Activated naive CD4-positive, alpha-beta T cell treated with anti-CD3 and anti-CD28 coated beads, Interleukin-2, amount 50 U/mL, for 16 hours (primary cell): ENCODE measurements around the gene PSMD11.

Experiments
- DNase-seq: peaks from one replicate; pipeline ENCODE4 v3.0.0-alpha.2; 2020

The PSMD11 gene

DNA sequence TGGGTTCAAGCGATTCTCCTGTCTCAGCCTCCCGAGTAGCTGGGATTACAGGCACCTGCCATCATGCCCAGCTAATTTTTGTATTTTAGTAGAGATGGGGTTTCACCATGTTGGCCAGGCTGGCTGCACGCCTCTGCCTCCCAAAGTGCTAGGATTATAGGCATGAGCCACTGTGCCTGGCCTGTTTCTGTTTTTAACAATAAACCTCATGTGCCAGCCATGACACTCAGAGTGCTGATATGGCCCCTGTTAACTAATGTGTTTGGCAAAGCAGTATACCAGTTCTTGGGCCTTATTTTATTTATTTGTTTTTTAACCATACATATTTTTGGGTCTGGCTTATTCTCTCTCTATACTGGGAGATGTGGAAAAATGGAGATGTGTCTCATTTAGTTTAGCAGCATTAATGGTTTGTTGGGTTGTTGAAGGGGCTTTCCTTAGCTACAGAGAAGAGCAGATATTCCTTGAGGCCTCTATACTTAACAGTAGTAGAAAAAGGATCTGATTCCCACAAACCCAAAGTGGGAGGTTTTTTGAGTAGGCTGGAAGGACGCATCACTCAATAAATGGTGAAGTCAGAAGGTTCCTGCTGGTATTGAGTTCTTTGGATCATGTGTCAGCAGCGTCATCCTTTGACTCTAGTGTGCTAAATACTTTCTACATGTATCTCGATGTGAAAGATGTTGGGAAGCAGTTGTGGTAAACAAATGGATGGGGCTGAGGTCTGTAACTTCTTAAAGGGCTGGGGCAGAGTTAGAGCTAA is 26.3 kb downstream of the PSMD11 start:
- no peak for DNase-seq

DNA sequence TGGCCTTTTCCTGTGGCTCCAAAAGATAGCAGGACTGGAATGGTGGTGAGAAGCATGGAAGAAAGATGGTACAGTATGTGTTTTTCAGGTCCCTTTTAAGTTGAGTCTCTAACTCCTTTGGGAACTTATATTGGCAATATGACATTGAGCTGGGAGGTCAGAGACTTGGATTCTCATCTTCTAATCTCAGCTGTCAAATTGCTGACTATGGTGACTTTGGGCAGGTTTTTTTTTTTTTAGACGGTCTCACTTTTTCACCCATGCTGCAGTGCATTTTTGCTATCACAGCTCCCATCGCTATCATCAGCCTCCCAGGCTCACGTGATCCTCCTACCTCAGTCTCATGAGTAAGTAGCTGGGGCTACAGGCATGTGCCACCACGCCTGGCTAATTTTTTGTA is 27.3 kb downstream of the PSMD11 start:
- no peak for DNase-seq

DNA sequence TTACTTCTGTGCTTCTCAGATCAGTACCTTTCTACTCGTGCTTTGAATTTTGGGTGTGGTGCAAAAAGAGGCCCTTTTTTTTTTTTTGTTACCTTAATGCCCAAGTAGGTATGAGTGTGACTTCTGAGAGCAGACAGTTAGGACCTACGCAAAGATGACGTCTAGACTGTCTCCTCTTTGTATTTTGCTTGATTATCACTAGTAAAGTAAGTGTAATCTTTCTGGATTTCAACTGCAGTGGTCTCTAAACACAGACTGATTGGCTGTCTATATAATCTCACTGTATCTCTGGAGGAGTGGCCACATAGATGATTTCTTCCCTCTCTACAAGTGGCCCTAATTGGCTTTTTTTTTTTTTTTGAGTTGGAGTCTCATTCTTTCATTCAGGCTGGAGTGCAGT is 30.9 kb downstream of the PSMD11 start:
- no peak for DNase-seq

DNA sequence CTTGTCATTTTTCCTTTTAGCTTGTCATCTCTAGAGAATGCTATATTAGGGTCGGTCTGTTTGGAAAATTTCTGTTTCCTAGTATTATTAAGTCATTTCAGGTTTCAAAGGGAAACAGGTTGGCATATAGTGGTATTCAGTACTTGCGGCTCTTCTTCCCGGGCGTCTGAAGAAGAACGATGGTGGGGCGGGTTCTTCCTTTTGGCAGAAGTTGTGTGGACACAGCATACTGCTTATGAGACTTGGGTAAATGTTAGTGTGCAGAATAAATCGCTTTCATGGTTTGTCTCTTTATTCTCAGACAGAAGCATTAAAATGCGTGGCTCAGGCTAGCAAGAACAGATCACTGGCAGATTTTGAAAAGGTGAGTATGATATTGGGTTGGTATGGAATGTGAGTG is 32.9 kb downstream of the PSMD11 start:
- DNase-seq, result no peak

DNA sequence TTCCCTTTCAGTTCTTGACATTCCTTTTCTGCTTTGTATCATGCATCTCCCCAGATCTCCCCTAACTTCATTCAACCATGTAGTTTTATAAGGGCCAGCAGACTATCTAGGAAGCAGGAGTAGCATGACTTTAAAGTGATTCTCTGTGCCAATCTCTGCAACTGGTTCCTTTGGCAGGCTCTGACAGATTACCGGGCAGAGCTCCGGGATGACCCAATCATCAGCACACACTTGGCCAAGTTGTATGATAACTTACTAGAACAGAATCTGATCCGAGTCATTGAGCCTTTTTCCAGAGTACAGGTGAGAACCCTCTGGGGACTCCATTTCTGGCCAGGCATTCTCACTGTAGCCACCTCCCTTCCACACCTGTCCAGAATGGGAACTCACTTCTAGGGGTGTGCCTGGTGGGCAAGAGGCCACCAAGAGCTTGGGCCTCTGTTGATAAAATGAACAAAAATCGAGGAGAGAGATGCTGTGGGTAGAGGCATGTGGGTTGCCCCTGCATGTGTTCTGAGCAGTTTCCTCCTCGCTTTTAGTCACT is 34.8 kb downstream of the PSMD11 start:
- no peak for DNase-seq

DNA sequence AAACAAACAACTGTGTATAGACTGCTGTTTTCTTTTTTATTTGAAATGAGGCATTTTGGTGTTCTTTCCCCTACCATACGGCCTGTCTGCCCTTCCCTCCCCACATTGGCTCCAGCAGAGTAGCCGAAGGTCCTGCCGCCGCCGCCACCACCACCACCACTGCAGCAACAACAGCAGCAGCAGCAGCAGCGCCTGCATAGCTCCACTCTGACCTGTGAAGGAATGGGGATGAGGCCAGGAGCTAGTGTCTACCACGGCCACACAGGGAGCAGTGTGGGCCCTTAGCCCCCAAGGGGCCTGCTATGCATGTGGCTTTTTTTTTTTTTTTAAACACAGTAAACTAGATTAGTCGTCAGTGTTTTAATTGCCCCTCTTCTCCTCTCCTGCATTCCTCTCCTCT is 36.9 kb downstream of the PSMD11 start:
- no peak for DNase-seq

DNA sequence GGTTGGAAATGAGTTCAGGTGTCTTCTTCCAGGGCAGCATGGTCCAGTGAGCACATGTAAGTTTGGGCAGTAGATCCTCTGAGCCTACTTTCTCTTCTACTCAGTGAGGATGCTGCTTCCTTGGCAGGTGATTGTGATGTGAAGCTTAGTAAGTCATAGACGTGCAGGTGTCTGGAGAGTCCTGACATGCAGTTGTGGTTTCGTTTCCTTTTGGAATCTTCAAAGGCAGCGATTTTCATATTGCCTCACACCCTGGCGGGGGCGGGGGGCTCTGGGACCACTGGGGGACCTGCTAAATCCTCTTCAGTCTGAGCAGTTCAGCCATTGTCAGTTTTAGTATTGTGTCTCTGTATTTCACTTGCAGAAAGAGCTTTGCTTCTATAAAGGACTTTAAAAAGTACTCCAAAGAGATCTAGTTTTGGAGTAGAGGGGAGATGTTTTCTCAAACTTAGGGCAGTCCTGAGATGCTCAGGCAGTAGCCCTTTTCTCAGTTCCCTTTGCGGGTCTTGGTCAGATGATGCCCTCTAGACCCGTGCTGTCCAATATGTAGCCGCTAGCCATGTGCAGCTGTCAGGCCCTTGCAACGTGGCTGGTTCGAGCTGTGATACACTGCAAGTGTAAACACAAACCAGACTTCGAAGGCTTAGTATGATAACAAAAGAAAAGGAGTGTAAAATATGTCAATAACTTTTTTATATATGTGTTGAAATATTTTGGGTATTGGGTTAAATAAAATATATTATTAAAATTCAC is 38.4 kb downstream of the PSMD11 start:
- no peak for DNase-seq

DNA sequence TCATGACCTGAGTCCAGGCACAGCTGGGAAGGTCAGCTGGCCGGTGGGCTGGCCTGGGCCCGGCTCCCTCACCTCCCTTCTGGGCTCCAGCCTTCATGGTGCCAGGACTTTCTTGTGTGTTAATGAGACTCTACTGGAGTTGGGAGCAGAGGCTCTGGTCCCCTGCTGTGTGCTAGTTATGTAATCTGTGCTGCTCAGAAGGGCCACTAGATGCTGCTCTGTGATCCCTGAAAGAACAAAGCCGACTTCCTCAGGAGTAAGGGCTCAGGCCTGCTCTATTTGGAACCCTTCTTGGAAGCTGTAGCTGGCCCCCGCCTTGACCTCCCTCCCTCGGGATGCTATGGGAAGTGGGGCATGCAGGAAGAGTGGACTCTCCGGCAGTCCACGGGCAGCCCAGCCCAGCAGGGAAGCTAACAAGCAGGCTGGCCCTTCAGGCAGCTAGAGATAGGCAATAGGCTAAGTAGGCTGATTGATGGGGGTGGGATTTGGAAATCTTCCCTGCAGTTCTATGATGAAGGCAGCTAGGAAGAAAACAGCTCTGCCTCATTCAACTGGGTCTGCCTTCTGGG is 39.2 kb downstream of the PSMD11 start:
- peak; percentile 32 for DNase-seq

DNA sequence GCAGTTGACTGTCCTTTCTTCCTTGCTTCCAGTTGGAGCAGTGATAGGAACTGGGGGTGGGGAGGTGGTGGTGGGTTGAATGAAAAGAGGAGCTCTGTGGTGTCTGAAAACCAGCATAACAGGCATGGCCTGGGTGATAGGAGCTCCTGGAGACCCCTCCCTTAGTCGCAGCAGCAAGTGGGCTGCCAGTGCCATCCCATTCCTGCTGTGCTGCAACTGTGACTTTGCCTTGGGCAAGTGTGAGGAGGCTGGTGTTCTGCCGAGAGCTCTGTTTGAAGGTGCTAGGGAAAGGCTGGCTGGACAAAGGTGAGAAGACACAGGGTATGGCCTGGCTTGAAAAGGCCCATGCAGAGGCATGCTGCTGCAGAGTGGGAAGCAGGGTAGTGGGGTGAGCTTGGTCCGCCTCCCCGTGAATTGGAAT is 39.7 kb downstream of the PSMD11 start:
- DNase-seq, result no peak

DNA sequence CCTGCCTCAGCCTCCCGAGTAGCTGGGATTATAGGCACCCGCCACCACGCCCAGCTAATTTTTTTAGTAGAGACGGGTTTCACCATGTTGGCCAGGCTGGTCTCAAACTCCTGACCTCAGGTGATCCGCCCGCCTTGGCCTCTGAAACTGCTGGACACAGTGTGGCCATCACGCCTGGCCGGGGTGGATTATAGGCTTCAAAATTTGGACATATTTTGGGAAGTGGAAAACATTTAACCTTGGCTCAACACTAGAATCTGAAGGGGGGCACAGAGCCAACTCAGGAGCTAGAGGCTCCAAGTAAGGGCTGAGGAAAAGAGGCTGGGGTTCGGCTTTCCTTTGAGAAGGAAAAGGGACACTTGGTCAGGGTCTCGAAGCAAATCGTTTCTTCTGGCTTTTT is 40.3 kb downstream of the PSMD11 start:
- no peak for DNase-seq

DNA sequence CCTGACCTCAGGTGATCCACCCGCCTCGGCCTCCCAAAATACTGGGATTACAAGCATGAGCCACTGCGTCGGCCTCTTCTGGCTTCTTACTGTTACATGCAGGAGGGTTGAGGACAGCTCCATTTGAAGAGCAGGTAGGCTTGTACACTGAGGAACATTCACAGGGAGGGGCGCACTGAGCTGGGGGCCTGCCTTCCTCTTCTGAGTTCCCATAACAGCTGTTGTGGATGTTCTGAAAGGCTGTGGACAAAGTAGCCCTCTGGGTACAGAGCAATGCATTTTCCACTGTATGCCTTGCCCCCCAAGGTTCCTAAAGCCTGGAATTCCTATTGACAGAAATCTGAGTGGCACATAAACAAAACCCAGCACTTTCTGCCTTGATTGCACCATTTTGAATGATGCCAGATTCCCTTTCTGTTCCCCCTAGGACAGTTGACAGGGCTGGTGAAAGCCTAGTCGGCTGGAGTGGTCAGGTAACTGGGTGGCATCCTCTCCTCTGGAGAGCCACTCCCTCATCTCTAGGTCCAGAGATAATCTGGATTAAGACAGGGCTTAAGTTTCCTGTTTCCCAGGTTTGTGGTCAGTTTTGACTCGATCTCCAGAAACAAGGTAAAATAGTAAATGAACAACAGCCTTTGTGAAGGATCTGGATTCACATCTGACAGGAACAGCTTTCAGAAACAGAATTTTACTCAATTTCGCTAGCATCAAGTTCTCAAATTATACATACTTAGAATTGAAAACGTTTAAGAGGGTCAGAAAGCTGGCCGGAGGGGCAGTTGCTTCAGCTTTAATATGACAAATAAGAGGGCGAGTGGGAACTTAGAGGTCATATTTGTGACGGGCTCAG is 41.2 kb downstream of the PSMD11 start:
- no peak for DNase-seq

DNA sequence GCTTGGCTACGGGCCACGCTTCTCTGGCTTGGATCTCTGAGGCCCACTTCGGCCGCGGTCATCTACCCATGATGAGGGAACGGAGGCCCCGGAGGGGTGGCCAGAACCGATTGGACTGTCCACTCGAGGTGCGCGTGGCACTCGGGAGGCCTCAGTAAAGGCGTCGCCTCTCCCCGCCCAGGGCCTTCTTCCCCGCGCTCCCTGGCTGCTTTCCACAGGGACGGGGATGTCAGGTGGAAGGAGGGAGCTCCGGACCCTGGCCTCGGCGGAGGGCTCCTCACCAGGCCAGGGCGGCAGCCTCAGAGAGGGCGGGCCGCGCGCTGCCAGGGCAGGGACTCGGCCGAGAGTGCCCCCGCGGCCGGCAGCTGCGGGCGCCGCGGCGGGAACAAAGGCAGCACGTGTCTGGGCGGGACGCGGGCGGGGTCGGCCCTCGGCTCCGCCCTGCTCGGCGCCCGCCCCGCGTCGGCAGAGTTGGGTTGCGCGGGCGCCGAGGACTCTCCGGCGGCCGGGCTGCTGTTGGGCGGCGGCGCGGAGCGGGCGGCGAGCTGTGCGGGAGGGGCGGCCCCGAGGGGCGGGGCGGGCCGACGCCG is 41.9 kb downstream of the PSMD11 start:
- peak; percentile 78 for DNase-seq

DNA sequence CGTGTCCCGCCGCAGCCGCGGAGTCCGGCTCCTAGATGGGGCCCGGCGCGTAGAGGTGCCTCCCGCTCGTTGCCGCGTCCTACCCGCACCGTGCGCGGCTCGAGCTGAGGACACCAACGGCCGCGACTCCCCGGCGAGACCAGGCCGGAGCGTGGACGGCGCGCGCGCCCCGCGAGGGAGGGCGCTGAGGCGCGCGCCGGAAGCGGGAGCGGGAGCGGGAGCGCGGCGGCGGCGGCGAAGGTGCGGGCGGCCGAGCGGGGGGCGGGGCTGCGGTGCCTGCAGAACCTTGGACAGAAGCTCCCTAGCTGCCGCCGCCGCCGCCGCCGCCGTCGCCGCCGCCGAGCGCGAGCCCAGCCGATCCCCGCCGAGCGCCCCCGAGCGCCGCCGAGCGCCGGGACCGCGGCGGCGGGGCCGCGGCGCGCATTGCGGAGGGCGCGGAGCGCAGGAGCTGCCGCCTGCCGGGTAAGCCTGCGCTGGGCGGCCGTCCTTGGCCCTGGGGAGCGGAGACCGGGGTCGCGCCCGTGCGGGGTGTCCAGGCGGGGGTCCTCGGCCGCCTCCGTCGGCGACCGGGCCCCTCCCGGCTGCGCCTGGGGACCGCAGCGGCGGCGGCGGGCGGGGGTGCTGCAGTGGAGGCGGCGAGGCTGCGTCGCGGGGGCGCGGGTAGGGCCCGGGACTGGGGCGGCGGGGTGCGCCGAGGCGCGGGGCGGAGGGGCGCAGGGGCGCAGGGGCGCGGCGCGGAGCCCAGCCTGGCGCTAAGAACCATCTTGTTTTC is 42.6 kb downstream of the PSMD11 start, which contains the start of gene CDK5R1:
Gene CDK5R1, plus strand, starts transcription at position 293 of the 772 bp plus-strand sequence. CDS start 628 bp downstream, outside the sequence.
- peak; percentile 79 for DNase-seq

DNA sequence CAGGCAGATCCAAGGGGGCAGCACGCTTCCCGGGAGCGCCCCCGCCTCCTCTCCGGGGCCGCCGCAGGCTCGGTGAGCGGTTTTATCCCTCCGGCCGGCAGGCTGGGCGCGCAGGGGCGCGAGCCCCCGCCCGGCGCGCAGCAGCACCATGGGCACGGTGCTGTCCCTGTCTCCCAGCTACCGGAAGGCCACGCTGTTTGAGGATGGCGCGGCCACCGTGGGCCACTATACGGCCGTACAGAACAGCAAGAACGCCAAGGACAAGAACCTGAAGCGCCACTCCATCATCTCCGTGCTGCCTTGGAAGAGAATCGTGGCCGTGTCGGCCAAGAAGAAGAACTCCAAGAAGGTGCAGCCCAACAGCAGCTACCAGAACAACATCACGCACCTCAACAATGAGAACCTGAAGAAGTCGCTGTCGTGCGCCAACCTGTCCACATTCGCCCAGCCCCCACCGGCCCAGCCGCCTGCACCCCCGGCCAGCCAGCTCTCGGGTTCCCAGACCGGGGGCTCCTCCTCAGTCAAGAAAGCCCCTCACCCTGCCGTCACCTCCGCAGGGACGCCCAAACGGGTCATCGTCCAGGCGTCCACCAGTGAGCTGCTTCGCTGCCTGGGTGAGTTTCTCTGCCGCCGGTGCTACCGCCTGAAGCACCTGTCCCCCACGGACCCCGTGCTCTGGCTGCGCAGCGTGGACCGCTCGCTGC is 43.3 kb downstream of the PSMD11 start:
- DNase-seq, result peak; percentile 39

DNA sequence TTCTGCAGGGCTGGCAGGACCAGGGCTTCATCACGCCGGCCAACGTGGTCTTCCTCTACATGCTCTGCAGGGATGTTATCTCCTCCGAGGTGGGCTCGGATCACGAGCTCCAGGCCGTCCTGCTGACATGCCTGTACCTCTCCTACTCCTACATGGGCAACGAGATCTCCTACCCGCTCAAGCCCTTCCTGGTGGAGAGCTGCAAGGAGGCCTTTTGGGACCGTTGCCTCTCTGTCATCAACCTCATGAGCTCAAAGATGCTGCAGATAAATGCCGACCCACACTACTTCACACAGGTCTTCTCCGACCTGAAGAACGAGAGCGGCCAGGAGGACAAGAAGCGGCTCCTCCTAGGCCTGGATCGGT is 43.9 kb downstream of the PSMD11 start:
- no peak for DNase-seq

DNA sequence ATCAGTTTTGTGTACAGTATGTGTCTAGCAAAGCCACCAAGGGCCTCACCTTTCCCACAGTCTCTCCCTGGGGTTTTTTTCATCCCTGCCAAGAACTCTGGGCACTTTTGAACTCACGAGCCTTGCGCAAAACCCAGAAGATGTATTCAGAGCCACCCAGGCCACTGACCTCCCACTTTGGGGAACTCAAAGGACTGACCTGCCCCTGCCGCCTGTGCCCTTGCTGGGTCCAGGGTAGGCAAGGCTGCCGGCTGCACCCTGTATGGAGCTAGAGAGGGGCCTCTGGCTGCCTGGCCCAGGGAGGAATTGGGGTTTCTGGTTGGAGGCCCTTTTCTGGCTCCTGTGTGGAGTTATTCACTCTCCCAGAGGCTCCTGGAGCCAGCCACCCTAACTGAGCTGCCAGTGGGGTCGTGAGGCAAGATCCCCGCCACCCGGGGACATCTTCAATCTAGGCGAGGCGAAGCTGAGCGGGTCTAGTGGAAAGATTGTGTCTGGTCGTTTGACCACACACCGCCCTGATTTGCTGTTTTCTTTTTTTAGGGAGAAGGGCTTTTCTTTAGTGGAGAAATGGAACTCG is 44.4 kb downstream of the PSMD11 start:
- no peak for DNase-seq

DNA sequence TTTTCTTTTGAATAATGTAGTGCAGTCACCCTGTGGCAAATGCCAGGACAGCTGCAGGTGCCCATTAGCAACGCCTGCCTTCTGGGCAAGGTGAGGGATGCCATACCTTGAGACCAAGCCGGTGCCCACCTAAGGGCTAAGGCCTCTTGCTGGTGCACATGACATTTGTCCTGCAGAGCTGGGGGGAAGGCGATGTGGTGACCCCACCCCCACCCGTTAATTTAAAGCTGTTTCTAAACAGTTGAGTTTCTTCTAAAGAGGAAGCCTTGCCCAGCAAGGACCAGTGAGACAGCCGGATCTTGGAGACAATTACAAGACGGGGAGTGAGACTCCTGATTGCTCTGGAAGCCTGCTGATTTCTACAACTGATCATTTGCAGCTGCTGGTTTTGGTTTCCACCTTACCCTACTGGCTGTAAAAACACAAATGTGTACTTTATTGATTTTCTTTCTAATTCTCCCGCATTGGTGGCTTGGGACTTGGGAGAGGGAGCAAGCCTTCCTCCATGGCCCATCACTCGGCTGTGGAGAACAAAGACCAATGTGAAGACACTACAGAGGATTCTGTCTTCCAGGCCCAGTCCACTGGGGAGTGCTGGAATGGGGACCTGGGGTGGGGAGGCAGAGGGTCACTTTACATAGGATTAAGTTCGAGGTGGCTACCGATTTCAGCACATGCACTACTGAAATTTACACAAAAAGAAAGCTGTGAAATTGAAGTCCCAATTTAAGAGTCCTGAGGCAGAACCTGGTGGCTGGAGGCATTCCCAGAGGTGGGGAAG is 45.2 kb downstream of the PSMD11 start:
- DNase-seq, result no peak

DNA sequence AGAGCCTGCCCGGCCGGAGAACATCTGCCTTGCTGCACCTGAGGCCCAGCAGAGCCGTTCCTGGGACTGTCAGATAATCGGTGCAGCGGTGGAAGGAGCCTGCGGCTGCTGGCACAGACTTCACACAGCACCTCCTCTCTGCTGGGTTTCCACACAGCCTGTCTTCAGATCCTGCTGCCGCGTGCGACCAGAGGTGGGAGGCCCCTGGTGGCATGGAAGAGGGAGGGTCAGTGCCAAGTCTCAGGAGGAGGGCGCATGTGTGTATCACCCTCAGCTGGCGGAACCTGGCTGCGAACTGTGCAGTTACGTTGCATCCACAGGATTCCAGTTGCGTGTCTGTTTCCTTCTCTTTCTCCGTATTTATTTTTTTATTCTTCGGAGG is 45.8 kb downstream of the PSMD11 start:
- DNase-seq, result no peak

DNA sequence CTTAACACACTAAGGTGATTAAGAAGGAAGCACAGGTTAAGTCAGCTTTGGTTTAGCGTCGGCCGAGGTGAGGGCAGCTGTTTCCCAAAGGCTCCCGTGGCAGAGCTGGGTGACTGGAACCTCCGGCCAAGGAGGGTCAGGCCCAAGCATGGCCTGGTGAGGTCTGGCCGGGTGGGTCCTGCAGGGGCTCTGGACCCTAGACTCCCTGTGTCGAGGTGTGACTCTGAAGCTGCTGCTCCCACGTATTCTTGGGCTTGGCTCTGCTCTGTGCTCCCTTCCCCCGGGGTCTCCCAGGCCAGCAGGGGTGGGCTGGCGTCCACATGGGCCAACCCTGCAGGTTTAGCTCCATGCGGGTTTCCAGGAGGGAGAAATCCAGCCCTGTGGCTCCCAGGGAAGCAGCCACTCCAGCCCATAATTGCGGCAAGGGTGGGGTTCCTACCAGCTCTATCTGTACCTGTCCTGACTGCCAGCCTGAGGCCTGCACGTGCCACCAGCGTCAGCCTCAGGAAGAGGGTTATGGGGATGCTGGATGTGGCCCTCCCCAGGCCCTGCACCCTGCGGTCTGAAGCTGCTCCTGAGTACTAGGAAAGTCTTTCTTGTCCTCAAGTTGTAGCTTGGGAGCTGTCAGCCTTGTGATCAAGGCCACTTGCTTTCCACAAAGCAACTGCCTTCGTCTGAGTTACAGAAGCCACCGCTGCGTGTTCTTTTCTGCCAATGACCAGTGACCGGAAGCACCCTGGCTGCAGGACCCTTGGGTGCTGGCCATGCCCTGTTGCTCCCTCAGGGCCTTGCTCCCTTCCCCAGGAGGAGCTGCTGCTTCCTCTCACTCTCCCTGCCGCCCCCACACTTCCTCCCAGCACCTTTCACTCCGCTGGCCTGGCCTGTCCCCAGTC is 47.3 kb downstream of the PSMD11 start:
- DNase-seq, result peak; percentile 33
